Fibroblast of skin of left biceps (primary cell): ENCODE results near the gene RAB43.
"Not testable (repeated sequence)": the region's sequence is repeated elsewhere in the genome, so short reads cannot be mapped to it uniquely, and the experiment has no call there.

Experiments used
- DNase-seq, 2 experiments: peaks; one replicate each; pipeline ENCODE4 v3.0.0-alpha.2; 2013; ENCODE audit warnings: low read depth in 2 of 2

Gene RAB43

DNA sequence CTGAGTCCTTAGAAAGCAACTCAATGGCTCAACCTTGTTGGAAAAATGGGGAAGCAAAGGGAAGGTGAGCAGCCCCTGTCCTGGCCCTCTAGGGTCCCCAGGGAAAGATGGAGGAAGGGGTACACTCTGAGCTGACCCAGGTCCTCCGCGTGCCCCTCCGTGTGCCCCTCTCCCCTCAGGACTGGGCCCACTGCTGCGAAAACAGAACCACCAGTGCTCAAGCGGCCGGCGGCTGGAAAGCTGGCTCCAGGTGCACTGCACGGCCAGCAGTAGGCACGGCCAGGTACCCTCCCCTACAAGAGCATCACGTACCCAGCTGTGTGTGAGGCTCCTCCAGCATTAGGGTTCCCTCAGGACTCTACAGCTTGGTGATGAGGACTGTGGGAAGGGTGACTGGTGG is 26.3 kb downstream of the RAB43 start:
- DNase-seq = no peak

DNA sequence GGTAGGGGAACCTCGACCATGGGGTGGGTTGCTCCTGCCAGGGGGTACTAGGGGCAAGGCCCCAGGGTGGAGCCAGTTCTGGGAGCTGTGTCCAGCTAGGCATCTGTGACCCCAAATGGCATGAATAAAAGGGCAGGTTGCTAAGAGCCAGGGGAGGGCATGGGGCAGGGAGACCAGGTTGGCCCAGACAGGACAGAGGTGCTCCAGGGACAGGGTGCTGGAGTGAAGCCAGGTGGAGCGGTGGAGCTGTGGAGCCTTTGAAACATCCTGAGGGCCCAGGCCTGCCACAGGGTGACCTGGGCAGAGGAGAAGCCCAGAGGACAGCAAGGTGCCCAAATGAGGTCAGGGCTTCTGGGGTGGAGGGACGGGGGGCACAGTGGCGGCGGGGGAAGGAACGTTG is 33.3 kb downstream of the RAB43 start:
- not testable (repeated sequence) for DNase-seq

DNA sequence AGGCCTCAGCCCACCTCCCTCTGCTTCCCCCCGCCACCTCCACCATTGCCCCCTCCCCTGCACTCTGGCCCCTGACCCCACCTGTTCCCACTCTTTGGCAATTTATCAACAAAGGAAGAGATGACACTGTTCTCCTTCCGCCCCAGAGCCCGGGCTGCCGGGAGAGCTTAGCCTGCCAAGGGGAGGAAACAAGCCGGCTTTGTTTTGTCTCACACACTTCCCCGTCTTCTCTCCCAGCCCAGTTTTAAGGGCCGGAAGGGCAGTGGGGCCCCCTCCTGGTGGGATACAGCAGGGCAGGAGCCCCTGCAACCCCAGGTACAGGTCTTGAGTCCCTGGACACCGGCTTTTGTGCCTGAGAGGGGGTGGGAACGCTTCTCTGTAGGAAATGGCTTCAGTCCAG is 33.7 kb downstream of the RAB43 start:
- not testable (repeated sequence) for DNase-seq

DNA sequence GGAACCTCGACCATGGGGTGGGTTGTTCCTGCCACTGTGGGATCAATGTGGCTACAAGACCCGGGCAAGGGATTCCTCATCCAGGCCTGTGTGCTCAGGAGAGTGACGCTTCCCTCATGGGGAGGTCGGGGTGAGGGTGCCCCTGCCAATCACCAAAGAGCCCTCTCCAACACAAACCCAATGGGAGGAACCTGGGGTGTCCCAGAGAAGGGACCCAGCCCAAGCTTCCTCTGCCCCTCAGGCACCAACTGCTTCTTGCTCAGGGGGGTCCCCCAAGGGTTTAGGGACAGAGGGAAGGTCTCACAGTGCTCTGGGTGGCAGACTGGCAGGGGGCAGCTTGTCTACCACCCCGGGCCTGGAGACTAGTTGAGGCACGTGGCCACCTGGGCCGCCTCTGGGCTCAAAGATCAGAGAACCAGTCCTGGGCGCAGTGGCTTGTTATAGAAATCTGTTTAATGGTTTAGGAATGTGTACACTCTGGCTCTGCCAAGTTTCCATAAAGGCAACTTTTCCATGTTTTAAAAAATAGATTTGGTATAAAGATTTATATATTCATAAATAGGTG is 34.4 kb downstream of the RAB43 start:
- DNase-seq = no peak

DNA sequence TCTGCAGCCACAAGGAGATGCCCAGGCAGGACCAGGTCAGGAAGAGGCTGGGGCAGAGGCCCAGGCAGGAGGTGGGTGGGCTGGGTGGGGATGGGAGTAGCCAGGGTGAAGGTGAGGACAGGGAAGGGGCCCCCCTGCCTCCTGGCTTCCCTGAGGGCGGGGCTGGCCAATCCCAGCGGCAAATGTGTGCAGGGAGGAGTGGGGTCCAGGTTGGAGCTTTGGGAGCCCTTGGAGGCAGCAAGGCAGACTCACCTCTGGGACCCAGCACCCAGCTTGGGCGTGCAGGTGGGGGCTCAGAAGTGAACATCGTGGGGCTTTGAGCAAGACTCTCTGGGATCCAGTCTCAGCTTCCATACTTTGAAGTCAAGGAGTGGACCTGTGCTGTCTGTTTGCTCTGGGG is 35.8 kb downstream of the RAB43 start:
- no peak for DNase-seq

DNA sequence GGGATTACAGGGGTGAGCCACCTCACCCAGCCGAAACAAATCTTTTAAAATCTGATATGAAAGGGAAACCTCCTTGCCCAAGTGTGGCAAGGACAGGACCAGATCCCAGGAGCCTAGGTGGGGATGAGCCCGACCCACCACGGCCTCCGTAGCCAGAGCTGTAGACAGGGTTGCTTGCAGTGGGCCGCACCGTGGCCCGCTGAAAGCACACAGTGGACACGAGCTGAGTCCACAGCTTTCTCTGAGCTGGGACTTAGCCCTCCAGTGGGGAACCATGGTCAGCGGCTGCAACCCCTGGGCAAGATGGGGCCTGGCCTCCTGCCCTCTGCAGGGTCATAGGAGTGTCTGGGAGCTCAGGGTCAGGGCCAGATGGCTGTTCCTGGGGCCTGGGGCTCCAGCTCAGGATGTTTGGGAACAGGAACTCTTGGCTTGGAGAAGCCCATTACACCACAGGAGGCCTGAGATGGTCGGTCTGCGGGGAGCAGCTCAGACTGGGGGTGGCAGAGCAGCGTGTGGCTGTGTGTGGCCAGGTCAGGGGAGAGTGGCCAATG is 36.4 kb downstream of the RAB43 start:
- no peak for DNase-seq

DNA sequence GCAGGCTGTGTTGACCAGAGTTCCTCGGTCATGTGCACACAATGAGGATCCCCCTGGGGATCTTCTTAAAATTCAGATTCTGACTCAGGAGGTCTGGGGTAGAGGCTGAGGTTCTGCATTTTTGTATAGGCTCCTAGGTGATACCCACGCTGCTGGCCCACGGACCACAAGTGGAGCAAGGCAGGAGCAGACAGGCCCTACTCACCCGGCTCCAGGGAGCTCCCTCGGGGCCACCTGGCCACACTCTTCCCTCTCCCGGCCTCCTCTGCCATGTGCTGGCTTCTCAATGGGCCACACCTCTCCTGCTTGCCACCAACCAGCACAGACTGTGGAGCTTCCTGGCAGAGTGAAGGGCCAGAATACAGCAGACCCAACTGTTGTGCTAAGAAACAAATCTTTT is 37.1 kb downstream of the RAB43 start:
- DNase-seq = no peak

DNA sequence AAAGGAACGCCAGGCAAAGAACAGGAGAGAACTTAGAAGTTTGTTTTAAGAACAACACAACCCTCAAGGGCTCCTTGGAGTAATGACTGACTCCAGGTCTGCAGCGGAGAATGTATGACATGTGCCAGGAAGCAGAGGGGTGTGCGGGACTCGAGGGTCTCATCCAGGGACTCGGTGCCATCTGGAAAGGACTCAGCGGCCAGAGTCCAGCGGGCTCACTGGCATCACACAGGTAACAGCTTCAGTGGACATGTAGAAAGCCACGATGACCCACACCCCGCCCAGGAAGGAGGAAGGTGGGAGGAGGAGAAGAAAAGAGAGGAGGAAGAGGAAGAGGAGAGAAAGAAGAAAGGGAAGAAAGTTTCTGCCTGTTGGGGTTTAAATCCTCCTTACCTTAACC is 39.6 kb downstream of the RAB43 start:
- DNase-seq = no peak

DNA sequence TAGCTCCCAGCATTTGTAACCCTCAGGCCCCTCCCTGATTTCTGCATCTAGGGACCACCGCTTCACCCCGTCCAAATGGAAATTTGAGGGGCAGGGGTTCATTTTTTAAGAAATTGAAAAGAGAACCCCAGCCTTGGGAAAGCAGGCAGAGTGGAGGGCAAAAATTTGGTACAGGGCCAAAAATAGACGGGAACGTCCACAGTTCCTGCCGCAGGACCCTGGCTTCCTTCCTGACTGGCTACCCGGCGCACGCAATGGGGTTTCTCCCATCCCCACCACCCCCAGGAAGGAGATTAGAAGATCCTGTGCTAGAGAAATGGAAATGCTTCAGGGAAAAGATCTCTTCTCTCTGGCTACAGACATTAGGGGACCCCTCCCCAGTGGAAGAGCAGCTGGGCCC is 40.1 kb downstream of the RAB43 start:
- no peak for DNase-seq

DNA sequence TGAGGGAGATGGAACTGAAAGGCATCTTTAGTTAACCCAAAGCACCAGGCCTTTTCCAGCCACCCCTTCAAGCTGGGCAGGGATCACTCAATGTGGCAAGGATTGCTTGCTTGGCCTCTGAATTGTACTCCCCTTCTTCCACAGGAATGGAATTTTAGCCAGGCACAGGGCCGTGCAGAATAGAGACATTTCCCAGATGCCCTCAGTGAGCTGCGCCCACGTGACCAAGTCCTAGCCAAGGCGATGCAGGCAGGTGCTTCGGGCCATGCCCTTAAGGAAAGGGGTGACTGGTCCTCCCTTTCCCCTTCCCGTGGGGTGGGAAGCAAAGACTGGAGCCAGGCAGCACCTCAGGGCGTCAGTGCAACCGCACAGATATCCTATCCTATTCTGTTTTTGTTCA is 43.1 kb downstream of the RAB43 start:
- DNase-seq = no peak

DNA sequence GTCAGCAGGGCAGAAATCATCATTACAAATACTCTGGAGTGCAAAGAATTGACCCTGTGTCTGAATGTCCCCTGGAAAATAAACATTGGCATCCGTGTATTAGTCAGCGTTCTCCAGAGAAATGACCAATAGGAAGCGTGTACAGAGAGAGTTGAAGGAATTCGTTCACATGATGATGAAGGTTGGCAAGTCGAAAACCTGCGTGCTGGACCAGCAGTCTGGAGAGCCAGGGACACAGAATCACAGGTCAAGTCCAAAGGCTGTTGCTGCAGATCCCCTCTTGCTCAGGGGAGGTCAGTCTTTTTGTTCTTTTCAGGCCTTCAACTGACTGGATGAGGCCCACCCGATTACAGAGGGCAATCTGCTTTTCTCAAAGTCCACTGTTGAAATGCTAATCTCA is 44.4 kb downstream of the RAB43 start:
- no peak for DNase-seq

DNA sequence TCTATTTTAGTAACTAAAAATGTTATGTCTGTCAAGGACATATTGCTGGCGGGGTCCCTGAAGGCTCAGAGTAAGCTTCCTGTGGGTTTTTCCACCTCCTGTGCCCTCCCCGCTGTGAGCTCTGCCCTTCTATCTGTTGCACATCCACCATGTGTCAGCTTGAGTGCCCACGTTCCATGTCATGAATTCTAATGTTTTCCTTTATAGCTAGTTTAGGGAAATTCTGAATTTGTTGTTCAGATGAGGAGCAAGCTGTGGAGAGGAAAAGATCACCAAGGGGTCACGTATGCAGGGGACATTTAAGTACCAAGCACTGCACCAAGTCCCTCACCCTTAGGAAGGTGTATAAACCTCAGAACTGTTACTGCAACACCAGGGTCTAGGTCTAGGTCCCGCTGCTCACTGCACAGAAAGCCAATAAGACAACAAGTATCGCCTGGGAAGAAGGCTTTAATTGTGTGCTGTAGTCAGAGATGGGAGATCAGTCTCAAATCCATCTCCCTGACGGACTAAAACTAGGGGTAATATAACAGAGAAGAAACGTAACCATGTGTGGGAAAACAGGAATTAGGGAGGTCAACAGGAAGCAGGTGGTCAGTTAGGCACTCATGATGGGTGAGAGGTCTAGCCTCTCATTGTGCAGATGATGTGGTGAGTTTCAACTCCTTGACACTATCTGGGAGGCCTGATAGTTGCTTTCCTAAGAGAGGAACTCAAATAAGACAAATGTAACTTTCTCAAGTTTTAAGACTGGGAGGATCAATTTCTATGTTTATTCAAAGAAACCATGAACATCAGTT is 51.3 kb downstream of the RAB43 start:
- DNase-seq = no peak

DNA sequence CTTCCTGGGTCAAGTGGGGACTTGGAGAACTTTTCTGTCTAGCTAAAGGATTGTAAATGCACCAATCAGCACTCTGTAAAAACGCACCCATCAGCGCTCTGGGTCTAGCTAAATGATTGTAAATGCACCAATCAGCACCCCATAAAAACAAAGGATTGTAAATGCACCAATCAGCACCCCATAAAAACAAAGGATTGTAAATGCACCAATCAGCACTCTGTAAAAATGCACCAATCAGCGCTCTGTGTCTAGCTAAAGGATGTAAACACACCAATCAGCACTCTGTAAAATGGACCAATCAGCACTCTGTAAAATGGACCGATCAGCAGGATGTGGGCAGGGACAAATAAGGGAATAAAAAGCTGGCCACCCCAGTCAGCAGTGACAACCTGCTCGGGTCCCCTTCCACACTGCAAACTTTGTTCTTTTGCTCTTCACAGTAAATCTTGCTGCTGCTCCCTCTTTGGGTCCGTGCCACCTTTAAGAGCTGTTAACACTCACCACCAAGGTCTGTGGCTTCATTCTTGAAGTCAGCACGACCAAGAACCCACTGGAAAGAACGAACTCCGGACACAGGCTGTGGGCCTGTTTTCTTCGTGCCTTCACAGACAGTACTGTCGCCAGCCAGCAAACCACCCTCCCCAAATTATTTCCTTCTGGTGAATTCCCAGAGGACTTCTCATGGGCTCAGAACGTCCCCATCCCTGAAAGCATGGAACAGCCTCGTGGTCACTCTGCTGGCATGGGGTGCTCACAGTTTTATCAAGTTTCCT is 52.1 kb downstream of the RAB43 start:
- DNase-seq = not testable (repeated sequence)

DNA sequence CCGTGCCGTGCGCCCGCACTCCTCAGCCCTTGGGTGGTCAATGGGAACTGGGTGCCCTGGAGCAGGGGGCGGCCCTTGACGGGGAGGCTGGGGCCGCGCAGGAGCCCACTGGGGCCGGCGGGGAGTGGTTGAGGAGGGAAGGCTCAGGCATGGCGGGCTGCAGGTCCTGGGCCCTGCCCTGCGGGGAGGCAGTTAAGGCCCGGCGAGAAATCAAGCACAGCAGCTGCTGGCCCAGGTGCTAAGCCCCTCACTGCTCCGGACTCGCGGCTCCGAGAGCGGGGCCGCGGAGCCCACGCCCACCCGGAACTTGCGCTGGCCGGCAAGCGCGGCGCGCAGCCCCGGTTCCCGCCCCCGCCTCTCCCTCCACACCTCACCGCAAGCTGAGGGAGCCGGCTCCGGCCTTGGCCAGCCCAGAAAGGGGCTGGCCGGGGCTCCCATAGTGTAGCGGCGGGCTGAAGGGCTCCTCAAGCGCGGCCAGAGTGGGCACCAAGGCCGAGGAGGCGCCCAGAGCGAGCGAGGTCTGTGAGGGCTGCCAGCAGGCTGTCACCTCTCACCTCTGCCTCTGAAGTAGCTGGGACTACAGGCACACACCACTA is 53.2 kb downstream of the RAB43 start:
- DNase-seq = no peak

DNA sequence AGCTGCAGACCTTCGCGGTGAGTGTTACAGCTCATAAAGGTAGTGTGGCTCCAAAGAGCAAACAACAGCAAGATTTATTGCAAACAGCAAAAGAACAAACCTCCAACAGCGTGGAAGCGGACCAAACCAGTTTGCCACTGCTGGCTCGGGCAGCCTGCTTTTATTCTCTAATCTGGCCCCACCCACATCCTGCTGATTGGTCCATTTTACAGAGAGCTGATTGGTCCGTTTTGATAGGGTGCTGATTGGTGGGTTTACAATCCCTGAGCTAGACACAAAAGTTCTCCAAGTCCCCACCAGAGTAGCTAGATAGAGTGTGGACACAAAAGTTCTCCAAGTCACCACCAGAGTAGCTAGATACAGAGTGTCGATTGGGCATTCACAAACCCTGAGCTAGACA is 53.9 kb downstream of the RAB43 start:
- not testable (repeated sequence) for DNase-seq

DNA sequence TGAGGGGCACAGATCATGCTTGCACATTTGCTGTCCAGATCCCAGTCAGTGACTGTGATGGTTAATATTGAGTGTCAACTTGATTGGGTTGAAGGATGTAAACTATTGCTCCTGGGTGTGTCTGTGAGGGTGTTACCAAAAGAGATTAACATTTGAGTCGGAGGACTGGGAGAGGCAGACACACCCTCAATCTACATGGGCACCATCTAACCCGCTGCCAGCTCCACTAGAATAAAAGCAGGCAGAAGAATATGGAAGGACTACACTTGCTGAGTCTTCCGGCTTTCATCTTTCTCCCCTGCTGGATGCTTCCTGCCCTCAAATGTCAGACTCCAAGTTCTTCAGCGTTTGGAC is 55.9 kb downstream of the RAB43 start:
- DNase-seq = no peak

DNA sequence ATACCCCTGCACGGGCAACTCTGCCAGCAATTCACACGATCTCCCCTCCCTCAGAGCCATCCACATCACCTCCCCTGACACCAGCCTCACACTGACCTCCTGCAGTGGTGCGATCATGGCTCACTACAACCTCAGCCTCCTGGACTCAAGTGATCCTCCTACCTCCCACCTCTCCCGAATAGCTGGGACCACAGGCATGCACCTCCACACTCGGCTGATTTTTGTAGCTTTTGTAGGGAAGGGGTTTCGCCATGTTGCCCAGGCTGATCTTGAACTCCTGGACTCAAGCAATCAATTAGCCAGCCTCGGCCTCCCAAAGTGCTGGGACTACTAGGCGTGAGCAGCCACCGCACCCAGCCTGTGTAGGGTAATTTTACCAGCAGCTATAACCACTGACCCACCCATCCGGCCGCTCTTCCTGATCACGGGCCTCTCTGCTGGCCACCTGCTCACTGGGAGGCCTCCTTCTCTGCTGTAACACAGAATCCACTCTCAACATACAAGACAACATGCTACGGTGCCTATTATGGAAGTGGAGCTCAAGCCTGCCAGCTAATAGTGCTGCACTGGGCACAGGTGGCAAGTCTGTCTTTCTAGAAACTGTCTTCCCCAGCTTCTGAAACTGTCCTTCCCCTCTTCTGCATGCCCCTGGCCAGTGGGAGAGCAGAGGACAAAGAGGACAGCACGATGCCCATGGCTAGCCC is 56.4 kb downstream of the RAB43 start:
- DNase-seq = no peak

DNA sequence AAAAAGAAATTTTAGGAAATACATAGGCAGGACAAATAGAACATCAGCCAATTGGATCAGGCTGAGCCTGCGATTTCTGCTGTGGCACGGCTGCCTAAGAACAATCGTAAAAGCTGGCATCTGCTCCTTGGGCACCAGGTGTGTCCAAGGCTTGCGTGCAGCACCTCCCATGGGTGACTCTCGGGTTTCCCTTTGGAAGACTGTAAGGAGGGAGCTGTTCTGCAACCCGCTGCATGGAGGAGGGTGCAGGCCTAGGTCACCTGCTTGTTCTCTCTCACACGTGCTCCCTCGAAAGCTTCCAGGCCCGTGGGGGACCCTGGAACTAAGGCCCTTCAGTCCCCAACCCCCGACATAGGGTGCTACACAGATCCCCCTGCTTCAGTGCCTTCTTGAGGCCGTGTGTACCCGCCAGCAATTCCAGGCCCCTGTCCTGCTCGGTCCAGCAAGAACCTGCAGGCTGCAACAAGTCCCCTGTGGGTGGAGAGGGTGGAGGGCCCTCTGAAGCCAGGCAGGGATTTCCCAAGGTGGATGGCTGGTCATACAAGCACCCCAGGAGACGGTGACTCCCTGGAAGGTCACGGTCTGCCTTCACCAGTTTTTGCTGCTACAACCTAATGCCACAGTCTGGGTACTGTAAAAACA is 57.6 kb downstream of the RAB43 start:
- no peak for DNase-seq

DNA sequence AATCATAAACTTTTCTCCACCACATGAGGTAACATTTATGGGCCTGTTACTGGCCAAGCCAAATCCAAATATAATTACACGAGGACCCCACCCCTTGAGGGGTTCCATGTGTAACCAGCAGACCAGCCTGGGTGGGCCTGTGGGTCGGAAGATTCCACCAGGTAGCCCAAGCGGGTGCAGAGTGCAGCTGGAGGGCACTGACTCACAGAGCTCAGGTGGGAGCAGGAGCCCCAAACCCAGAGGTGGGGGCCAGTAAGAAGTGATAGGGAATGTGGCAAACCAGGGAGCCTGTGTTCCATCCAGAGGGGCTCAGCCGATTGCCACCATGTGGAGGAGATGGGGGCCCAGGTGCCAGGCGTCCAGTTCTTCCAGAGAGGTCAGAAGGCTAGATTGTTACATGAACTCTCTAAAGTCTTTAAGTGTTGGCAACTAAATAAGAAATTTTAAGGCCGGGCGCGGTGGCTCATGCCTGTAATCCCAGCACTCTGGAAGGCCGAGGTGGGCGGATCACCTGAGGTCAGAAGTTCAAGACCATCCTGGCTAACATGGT is 58.4 kb downstream of the RAB43 start:
- no peak for DNase-seq

DNA sequence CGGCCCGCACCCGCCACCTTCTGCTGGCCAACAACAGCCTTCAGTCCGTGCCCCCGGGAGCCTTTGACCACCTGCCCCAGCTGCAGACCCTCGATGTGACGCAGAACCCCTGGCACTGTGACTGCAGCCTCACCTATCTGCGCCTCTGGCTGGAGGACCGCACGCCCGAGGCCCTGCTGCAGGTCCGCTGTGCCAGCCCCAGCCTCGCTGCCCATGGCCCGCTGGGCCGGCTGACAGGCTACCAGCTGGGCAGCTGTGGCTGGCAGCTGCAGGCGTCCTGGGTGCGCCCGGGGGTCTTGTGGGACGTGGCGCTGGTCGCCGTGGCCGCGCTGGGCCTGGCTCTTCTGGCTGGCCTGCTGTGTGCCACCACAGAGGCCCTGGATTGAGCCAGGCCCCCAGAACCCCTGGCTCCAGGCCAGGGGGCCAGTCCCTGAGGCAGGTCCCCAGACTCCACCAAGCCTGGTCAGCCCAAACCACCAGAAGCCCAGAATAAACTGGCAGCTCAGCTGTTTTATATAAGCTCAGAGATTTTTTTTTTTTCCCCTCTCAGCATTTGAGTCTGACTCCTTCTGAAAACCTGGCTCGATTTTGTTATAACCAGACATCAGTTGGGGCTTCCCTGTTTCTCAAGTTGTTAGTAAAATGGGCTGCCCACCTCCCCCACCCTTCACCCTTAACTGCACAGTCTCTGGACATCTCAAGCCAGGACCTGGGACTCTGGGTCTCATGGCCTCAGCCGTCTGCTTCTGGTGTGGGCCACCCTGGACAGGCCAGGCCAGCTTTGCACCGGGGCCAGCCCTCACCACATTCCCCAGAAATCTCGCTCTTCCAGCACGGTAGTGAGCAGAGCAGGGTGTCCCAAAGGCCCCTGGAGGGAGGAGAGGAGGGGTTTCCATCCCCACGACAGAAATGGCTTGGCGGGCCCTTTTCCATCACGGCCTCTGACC is 59.4 kb downstream of the RAB43 start:
- DNase-seq = no peak
